RWPE2 (cell line): ENCODE results near the gene MNX1.
A peak's percentile ranks its signal among the peaks of the same experiment; 100 is the strongest.

ENCODE experiments used
- ATAC-seq: fragments of 200-7000 bp; cut with Tn5 transposase; 3 replicates; pipeline ENCODE4 v1.9.1; 2021; ENCODE audit warnings: low read depth
- DNase-seq: peaks from one replicate; pipeline ENCODE4 v3.0.0-alpha.2; 2020; ENCODE audit warnings: low spot score
- H3K27ac ChIP-seq: fragments of 450-650 bp; 2 replicates; pipeline ENCODE4 v1.5.1; 2017; ENCODE audit warnings: mild to moderate bottlenecking; ENCODE audit not compliant: poor library complexity, severe bottlenecking
- H3K27me3 ChIP-seq: fragments of 250-450 bp; sonication (Bioruptor Pico); 2 replicates; pipeline ENCODE4 v1.5.1; 2021; ENCODE audit warnings: mild to moderate bottlenecking, moderate library complexity; ENCODE audit not compliant: insufficient read depth, poor library complexity, severe bottlenecking
- H3K36me3 ChIP-seq: fragments of 250-450 bp; sonication (Bioruptor Pico); 2 replicates; pipeline ENCODE4 v1.5.1; 2020; ENCODE audit warnings: low read depth, mild to moderate bottlenecking, moderate library complexity
- H3K4me1 ChIP-seq: fragments of 250-450 bp; sonication (Bioruptor Pico); 2 replicates; pipeline ENCODE4 v1.5.1; 2021; ENCODE audit warnings: mild to moderate bottlenecking, moderate library complexity; ENCODE audit not compliant: insufficient read depth, poor library complexity, severe bottlenecking
- H3K4me3 ChIP-seq: fragments of 250-450 bp; sonication (Bioruptor Pico); 2 replicates; pipeline ENCODE4 v1.5.1; 2021; ENCODE audit warnings: mild to moderate bottlenecking, moderate library complexity; ENCODE audit not compliant: severe bottlenecking
- H3K9me3 ChIP-seq: fragments of 250-450 bp; sonication (Bioruptor Pico); 2 replicates; pipeline ENCODE4 v1.5.1; 2021; ENCODE audit warnings: mild to moderate bottlenecking, moderate library complexity; ENCODE audit not compliant: severe bottlenecking
- CTCF ChIP-seq: fragments of 450-650 bp; IDR thresholded peaks from one replicate; pipeline ENCODE4 v1.5.1; 2017; ENCODE audit warnings: mild to moderate bottlenecking, moderate library complexity; ENCODE audit not compliant: poor library complexity, severe bottlenecking

The MNX1 gene

DNA sequence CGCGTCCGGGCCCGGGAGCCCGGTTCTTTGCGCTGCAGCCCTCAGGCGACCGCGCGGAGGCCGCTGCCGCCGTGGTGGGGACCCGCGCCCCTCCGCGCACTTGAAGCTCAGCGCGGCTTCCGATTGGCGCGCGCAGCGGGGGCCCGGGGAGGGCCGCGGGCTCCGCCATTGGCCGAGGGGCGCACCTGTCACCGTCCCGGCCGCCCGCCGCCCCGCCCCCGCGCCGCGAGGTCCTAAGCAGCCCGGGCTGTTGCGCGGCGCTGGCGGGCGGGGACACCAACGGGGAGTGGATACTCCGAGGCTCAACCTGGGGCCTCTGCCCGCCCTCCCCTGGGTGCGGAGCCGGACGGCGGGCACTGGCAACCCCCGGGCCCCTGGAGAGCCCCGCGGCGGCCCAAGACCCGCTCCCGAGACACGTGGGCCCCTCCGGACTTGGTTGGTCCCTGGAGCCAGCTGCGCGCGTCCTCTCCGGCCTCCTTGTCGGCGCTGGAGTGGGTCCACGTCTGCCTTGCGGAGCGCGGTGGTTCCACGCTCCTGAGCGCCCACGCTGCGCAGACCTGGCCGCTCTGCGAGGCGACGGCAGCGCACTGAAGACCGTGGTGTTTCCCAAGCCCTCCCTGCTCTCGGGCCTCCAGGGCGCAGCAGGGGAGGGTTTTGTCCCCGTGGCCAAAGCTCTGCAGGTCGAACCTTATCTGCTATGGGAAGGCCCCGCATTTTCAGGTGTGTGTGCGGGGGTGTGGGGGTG is at the start of gene MNX1:
MNX1 (minus strand) TSS at position 76 of the 745 bp plus-strand sequence. CDS start 313 bp downstream, outside the sequence.
- TF ChIP-seq CTCF: no peak
- ATAC-seq (peak; percentile 89), DNase-seq (no peak)
- no peaks in the 10 kb centered on the region for H3K9me3 ChIP-seq
- peaks cover 78% of the 10 kb centered on the region for H3K27me3 ChIP-seq
- H3K27ac ChIP-seq: no peak within 1 kb of the TSS
- no peaks in the 10 kb centered on the region for H3K36me3 ChIP-seq
- peak within 1 kb of the TSS; percentile 64 for H3K4me3 ChIP-seq
- H3K4me1 ChIP-seq: peaks cover 6% of the 10 kb centered on the region

DNA sequence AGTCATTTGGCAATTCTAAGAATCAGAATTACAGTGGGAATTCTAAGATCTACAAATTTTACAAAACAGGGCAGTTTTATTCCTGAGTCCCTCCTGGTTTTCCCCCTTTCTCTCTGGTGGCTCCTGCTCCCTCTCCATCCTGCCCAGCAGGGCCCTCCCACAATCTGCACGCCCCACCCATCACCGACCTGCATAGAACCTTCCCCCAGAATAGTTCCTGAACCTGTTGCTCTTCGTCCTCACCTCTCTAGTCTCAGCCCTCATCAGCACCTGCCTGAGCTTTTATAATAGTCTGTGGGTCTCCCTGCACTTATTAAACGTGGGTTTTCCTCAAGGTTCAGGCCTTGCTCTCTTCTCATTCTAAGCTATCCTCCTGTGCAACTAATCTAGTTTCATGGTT is 49.1 kb upstream of the MNX1 start:
- ATAC-seq: no peak
- Histone ChIP-seq H3K9me3 (no peaks in the 10 kb centered on the region), H3K36me3 (no peaks in the 10 kb centered on the region), H3K27ac (no peak overlapping the region), H3K4me1 (no peaks in the 10 kb centered on the region), H3K4me3 (no peak overlapping the region), H3K27me3 (peaks cover 2% of the 10 kb centered on the region)
- no peak for TF ChIP-seq CTCF
- no peak for DNase-seq

DNA sequence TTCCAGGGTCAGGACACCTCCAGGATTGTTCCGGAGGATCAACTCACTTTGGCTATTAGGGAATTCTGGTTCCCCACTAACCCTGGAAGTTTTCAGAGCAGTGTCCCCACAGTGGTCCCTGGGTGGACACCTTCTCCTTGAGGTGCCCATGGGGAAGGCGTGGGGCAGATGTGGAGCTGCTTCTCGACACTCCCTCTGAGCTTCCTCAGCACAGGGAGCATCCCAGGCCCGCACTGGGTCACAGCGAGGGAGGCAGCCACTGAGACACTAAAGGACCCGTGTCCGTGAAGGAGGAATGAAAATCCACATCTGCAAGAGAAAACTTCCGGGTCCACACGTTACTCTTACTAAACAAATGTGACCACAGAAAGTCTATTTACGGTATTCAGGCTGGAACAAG is 48.2 kb upstream of the MNX1 start:
- no peak for DNase-seq

GRCh38 chr7:157058068-157058467 is 47.6 kb upstream of the MNX1 start:
- Histone ChIP-seq H3K36me3 (no peaks in the 10 kb centered on the region), H3K4me3 (no peak overlapping the region), H3K27ac (no peak overlapping the region), H3K27me3 (peaks cover 2% of the 10 kb centered on the region), H3K4me1 (no peaks in the 10 kb centered on the region), H3K9me3 (peaks cover 3% of the 10 kb centered on the region)
- TF ChIP-seq CTCF: no peak
- ATAC-seq: no peak
- DNase-seq: no peak

More for the DNA sequence above, 48.2 kb upstream of the MNX1 start:
- Histone ChIP-seq H3K4me1 (no peaks in the 10 kb centered on the region), H3K27me3 (peaks cover 2% of the 10 kb centered on the region), H3K9me3 (no peaks in the 10 kb centered on the region), H3K36me3 (no peaks in the 10 kb centered on the region), H3K27ac (no peak overlapping the region), H3K4me3 (no peak overlapping the region)
- TF ChIP-seq CTCF: no peak
- no peak for ATAC-seq
